Activated CD4-positive, alpha-beta T cell treated with anti-CD3 and anti-CD28 coated beads for 36 hours (primary cell): ENCODE data around the gene TAAR5. TPM values are rescaled to one million over a fixed set of nuclear protein-coding genes. Genes with fewer than 3 reads are reported as not detected.
"Not testable (repeated sequence)": the region's sequence is repeated elsewhere in the genome, so short reads cannot be mapped to it uniquely, and the experiment has no call there.

Experiments
- ATAC-seq: fragments of 200-7000 bp; cut with Tn5 transposase; one replicate; pipeline ENCODE4 v1.10.0; 2021; ENCODE audit warnings: mild to moderate bottlenecking, moderate library complexity
- CTCF ChIA-PET: fragments of 350-600 bp; sonication (Branson Sonifier 250); formaldehyde crosslinking; loops from one replicate; lab custom pipeline; 2021; ENCODE audit warnings: antibody characterized with exemption; lab: Charles Lee
- POLR2A ChIA-PET: fragments of 350-600 bp; sonication (Branson Sonifier 250); formaldehyde crosslinking; loops from one replicate; lab custom pipeline; 2021; ENCODE audit warnings: antibody characterized with exemption, inconsistent platforms; lab: Charles Lee
- DNase-seq: peaks from one replicate; pipeline ENCODE4 v3.0.0-alpha.2; 2020
- H3K27ac Mint-ChIP-seq: one replicate; pipeline ENCODE4 v1.8.0; 2021; ENCODE audit warnings: mixed read lengths
- H3K27me3 Mint-ChIP-seq: one replicate; pipeline ENCODE4 v1.8.0; 2021; ENCODE audit warnings: mixed read lengths
- H3K36me3 Mint-ChIP-seq: one replicate; pipeline ENCODE4 v1.8.0; 2021; ENCODE audit warnings: low read depth, mixed read lengths
- H3K4me1 Mint-ChIP-seq: one replicate; pipeline ENCODE4 v1.8.0; 2021; ENCODE audit warnings: mixed read lengths
- H3K4me3 Mint-ChIP-seq: one replicate; pipeline ENCODE4 v1.8.0; 2021; ENCODE audit warnings: mild to moderate bottlenecking, moderate library complexity, mixed read lengths
- H3K9me3 Mint-ChIP-seq: one replicate; pipeline ENCODE4 v1.8.0; 2021; ENCODE audit warnings: low read depth, mixed read lengths
- intact Hi-C, 2 experiments: fragments of 100-400 bp; cut with DNase I in 1 of 2; cut with micrococcal nuclease in 1 of 2; formaldehyde crosslinking; loops; one replicate each; pipeline versions ENCODE4 v1.14.2 to v1.15.1; 2022 to 2024; cut with DNase I, micrococcal nuclease
- total RNA-seq, 2 experiments: library from RNA; stranded (reverse); gene quantifications; one replicate each; pipeline ENCODE4 v1.2.3, GENCODE V29; 2021

The TAAR5 gene
- total RNA-seq, 2 experiments from 2014 or later = not detected

GRCh38 chr6:132569170-132569569 is 20.4 kb downstream of the TAAR5 start:
- ChIA-PET POLR2A (no interaction called here), CTCF (no interaction called here)
- DNase-seq (no peak), ATAC-seq (no peak)
- Mint-ChIP-seq H3K4me3 (no peak overlapping the region), H3K36me3 (no peaks in the 10 kb centered on the region), H3K27me3 (peaks cover 20% of the 10 kb centered on the region), H3K9me3 (no peaks in the 10 kb centered on the region), H3K4me1 (no peaks in the 10 kb centered on the region), H3K27ac (no peak overlapping the region)
- intact Hi-C loops = no loop called here

- Mint-ChIP-seq H3K27ac (no peak overlapping the region), H3K36me3 (no peaks in the 10 kb centered on the region), H3K4me3 (no peak overlapping the region), H3K9me3 (no peaks in the 10 kb centered on the region), H3K27me3 (peaks cover 18% of the 10 kb centered on the region), H3K4me1 (no peaks in the 10 kb centered on the region)
- ATAC-seq (no peak), DNase-seq (no peak)
- ChIA-PET POLR2A (no interaction called here), CTCF (no interaction called here)
- intact Hi-C loops = no loop called here
Observed at GRCh38 chr6:132568611-132569010, 20.9 kb downstream of the TAAR5 start.

DNA sequence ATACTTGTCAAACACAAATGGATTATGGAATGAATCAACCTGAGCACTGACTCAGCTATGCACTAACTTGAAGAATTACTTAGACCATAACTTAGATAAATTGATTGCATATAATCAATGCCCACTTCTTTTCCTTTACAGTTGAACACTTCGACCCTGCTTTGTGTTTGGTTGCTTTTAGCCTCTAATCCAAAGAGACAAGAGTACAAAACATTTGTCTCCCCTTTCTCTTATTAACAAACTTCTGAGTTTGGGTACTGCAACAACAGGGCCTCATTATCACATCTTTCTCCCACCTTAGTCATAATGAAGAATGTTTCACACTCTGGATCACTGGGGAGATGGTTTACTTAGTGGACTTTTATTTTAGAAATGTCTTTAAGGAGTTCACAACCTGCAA is 22.0 kb downstream of the TAAR5 start:
- Mint-ChIP-seq H3K4me3 (no peak overlapping the region), H3K27ac (no peak overlapping the region), H3K36me3 (no peaks in the 10 kb centered on the region), H3K4me1 (no peaks in the 10 kb centered on the region), H3K9me3 (no peaks in the 10 kb centered on the region), H3K27me3 (peaks cover 18% of the 10 kb centered on the region)
- CTCF ChIA-PET = no interaction called here
- intact Hi-C loops = no loop called here
- POLR2A ChIA-PET = no interaction called here
- no peak for DNase-seq
- no peak for ATAC-seq

- Mint-ChIP-seq H3K4me1 (no peaks in the 10 kb centered on the region), H3K36me3 (no peaks in the 10 kb centered on the region), H3K27me3 (peaks cover 18% of the 10 kb centered on the region), H3K4me3 (no peak overlapping the region), H3K9me3 (no peaks in the 10 kb centered on the region), H3K27ac (no peak overlapping the region)
- DNase-seq = no peak
- ChIA-PET POLR2A (no interaction called here), CTCF (no interaction called here)
- ATAC-seq = no peak
- intact Hi-C loops = no loop called here
Observed at GRCh38 chr6:132566404-132566803, 23.1 kb downstream of the TAAR5 start.

GRCh38 chr6:132560087-132560486 is 29.5 kb downstream of the TAAR5 start:
- intact Hi-C loops, POLR2A ChIA-PET, ATAC-seq, H3K27ac Mint-ChIP-seq, H3K4me3 Mint-ChIP-seq, H3K4me1 Mint-ChIP-seq, CTCF ChIA-PET, H3K9me3 Mint-ChIP-seq, H3K36me3 Mint-ChIP-seq, DNase-seq: not testable (repeated sequence)
- peaks cover 25% of the 10 kb centered on the region for H3K27me3 Mint-ChIP-seq

- POLR2A ChIA-PET = no interaction called here
- no peaks in the 10 kb centered on the region for H3K4me1 Mint-ChIP-seq
- H3K36me3 Mint-ChIP-seq = no peaks in the 10 kb centered on the region
- no peak within 1 kb of the TSS for H3K4me3 Mint-ChIP-seq
- intact Hi-C loops = no loop called here
- no peak for DNase-seq
- H3K9me3 Mint-ChIP-seq = no peaks in the 10 kb centered on the region
- ATAC-seq = no peak
- peaks cover 22% of the 10 kb centered on the region for H3K27me3 Mint-ChIP-seq
- no peak within 1 kb of the TSS for H3K27ac Mint-ChIP-seq
- CTCF ChIA-PET = no interaction called here
Observed at GRCh38 chr6:132552372-132552771, 37.2 kb downstream of the TAAR5 start, which contains the start of gene TAAR8. Gene TAAR8 (plus strand): TSS chr6:132552672. CDS start chr6:132552693, 21 bp downstream.

DNA sequence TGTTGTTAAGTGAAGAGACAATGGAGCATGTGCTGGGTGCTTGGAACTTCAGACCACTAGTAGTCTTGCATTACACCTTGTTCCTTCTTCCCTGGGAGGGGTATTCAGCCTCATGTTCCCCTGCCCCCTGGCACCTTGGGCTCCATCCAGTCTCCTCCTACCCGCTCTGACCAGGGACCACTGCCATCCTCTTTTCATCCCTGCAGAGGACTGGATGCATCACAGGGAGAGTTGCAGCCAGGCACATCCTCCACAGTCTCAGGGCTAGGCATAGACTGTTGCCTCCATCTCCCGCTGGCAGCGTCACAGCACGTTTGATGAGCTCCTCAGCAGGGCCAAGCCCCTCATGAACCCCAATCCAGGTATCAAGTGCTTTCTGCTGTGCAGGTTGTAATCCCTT is 38.3 kb downstream of the TAAR5 start:
- intact Hi-C loops = no loop called here
- H3K4me1 Mint-ChIP-seq = no peaks in the 10 kb centered on the region
- no peaks in the 10 kb centered on the region for H3K36me3 Mint-ChIP-seq
- POLR2A ChIA-PET = no interaction called here
- no peak for ATAC-seq
- no peak overlapping the region for H3K27ac Mint-ChIP-seq
- peaks cover 21% of the 10 kb centered on the region for H3K27me3 Mint-ChIP-seq
- no peaks in the 10 kb centered on the region for H3K9me3 Mint-ChIP-seq
- CTCF ChIA-PET = interaction anchor here (0.6 kb wide), 1 partner anchor 418 kb away, joined by 3 read pairs; no protein-coding TSS in a partner anchor
- H3K4me3 Mint-ChIP-seq = no peak overlapping the region
- DNase-seq = no peak

GRCh38 chr6:132548746-132549463 is 40.6 kb downstream of the TAAR5 start:
- no peak for ATAC-seq
- ChIA-PET POLR2A (no interaction called here), CTCF (interaction anchor here (0.7 kb wide), 1 partner anchor 67 kb away, joined by 3 read pairs; no protein-coding TSS in a partner anchor)
- Mint-ChIP-seq H3K9me3 (no peaks in the 10 kb centered on the region), H3K4me3 (no peak overlapping the region), H3K4me1 (no peaks in the 10 kb centered on the region), H3K27me3 (peaks cover 16% of the 10 kb centered on the region), H3K36me3 (no peaks in the 10 kb centered on the region), H3K27ac (no peak overlapping the region)
- intact Hi-C loops = no loop called here
- no peak for DNase-seq

GRCh38 chr6:132544826-132545225 is 44.7 kb downstream of the TAAR5 start:
- H3K36me3 Mint-ChIP-seq = no peaks in the 10 kb centered on the region
- ATAC-seq = no peak
- no peak overlapping the region for H3K4me3 Mint-ChIP-seq
- peaks cover 12% of the 10 kb centered on the region for H3K27me3 Mint-ChIP-seq
- no peak overlapping the region for H3K27ac Mint-ChIP-seq
- CTCF ChIA-PET = no interaction called here
- DNase-seq = no peak
- H3K4me1 Mint-ChIP-seq = no peaks in the 10 kb centered on the region
- POLR2A ChIA-PET = interaction anchor here (0.7 kb wide), 1 partner anchor 51 kb away, joined by 3 read pairs; no protein-coding TSS in a partner anchor
- H3K9me3 Mint-ChIP-seq = no peaks in the 10 kb centered on the region
- intact Hi-C loops = no loop called here

Other genes with a start within 250 kb of the TAAR5 start
- not detected for gene MOXD1, start 188.3 kb downstream of the TAAR5 start, total RNA-seq
- 10 to 100 TPM; 13.3 to 20.3 TPM for gene STX7, start 76.6 kb downstream of the TAAR5 start, total RNA-seq
- not detected for gene TAAR9, start 51.5 kb downstream of the TAAR5 start, total RNA-seq
- not detected for gene TAAR8, start 37.1 kb downstream of the TAAR5 start, total RNA-seq
- gene TAAR6, start 19.4 kb downstream of the TAAR5 start, total RNA-seq = not detected
- not detected for gene TAAR2, start 34.5 kb upstream of the TAAR5 start, total RNA-seq
- gene TAAR1, start 69.4 kb upstream of the TAAR5 start, total RNA-seq = not detected
- gene VNN1, start 124.3 kb upstream of the TAAR5 start, total RNA-seq = not detected
- 1 to 10 TPM; 6.0 to 8.5 TPM for gene VNN2, start 168.2 kb upstream of the TAAR5 start, total RNA-seq
- gene SLC18B1, start 208.9 kb upstream of the TAAR5 start, total RNA-seq = 1 to 10 TPM; 3.4 to 6.6 TPM
- 1,000 to 10,000 TPM in 1 of 2 experiments, 100 to 1,000 TPM in 1; 837 to 2,006 TPM for gene RPS12, start 224.8 kb upstream of the TAAR5 start, total RNA-seq